HG03354 (cell line): ENCODE measurements around the gene TPMT.

ENCODE experiments used
- ATAC-seq: cut with Tn5 transposase; IDR thresholded peaks from one replicate; pipeline ENCODE4 v1.9.1; 2021; ENCODE audit warnings: mild to moderate bottlenecking; ENCODE audit not compliant: unreplicated experiment, poor library complexity, severe bottlenecking

Gene TPMT

GRCh38 chr6:18121580-18122127, 33.2 kb downstream of the TPMT start:
- ATAC-seq: no peak

GRCh38 chr6:18119236-18119635, 35.6 kb downstream of the TPMT start:
- ATAC-seq: no peak

- no peak for ATAC-seq
These were observed 36.5 kb downstream of the TPMT start for GRCh38 chr6:18118330-18118729.

GRCh38 chr6:18117136-18117535, 37.7 kb downstream of the TPMT start:
- no peak for ATAC-seq

GRCh38 chr6:18115356-18115755, 39.5 kb downstream of the TPMT start:
- ATAC-seq: no peak

GRCh38 chr6:18110162-18110561, 44.7 kb downstream of the TPMT start:
- ATAC-seq: no peak

DNA sequence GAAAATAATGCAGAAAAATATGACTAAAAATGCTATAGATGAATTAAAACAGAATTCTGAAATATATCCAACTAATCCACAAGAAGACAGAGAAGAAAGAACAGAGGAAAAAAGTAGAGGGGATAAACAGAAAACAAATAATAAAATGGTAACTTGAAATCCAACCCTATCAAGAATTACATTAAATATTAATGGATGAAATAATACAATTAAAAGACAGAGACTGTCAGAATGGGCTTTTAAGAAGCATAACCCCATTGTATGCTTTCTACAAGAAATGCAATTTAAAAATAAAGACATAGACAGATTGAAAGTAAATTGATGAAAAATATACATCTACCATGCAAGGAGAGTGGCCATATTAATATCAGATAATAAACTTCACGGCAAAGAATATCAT, 47.8 kb downstream of the TPMT start:
- no peak for ATAC-seq

GRCh38 chr6:18102783-18103509, 51.9 kb downstream of the TPMT start:
- ATAC-seq: no peak

DNA sequence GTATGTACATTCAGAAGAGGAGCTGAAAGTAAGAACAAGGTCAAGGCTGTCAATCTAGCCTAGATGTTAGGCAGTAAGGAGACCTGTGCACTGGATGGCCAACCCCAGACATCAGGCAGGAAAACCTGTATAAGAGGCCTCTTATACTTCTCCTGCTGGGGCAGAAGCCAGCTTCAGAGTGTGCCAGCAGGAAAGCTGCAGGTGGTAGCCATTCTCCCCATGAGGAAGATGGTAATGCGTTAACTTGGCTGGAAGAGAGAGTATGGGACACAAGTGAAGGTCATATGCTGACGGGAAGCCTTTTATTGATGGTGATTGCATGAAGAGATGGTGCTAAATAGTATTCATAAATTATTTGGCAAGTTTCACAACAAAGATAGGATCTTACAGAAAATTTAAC, 53.0 kb downstream of the TPMT start:
- ATAC-seq: no peak

DNA sequence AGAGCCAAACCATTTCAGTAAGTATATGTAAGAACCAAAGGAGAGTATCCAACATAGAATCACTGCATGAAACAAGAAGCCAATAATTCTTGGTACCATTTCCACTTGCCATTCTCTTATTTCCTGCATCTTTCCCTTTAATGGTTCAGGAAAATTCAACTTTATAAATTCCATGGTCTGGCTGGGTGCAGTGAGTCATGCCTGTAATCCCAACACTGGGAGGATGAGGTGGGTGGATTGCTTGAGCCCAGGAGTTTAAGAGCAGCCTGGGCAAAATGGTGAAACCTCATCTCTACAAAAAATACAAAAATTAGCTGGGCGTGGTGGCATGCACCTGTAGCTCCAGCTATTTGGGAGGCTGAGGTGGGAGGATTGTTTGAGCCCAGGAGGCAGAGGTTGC, 53.6 kb downstream of the TPMT start:
- ATAC-seq: no peak

- ATAC-seq: no peak
These were observed 54.6 kb downstream of the TPMT start for GRCh38 chr6:18100296-18100695.

DNA sequence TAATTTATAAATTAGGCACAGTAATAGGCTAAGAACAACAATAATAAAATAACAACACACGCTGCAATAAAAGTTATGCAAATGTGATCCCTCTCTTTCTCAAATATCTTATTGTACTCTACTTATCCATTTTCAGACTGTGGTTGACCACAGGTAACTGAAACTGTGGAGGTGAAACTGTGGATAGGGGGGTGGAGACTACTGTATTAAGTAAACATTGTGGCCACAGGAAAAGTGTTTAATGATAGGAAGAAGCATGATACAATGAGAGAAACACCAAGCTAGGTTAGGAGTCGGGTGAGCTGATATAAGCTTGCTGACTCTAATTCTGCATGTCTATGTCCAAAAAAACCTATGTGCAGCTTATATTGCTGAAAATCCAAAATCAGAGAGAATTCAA, 55.4 kb downstream of the TPMT start:
- no peak for ATAC-seq

- no peak for ATAC-seq
These were observed 58.5 kb downstream of the TPMT start for GRCh38 chr6:18096423-18096822.

GRCh38 chr6:18091382-18091781, 63.5 kb downstream of the TPMT start:
- ATAC-seq: no peak

- no peak for ATAC-seq
These were observed 64.5 kb downstream of the TPMT start for GRCh38 chr6:18090349-18090786.

- ATAC-seq: no peak
These were observed 66.2 kb downstream of the TPMT start for GRCh38 chr6:18088419-18089296.

DNA sequence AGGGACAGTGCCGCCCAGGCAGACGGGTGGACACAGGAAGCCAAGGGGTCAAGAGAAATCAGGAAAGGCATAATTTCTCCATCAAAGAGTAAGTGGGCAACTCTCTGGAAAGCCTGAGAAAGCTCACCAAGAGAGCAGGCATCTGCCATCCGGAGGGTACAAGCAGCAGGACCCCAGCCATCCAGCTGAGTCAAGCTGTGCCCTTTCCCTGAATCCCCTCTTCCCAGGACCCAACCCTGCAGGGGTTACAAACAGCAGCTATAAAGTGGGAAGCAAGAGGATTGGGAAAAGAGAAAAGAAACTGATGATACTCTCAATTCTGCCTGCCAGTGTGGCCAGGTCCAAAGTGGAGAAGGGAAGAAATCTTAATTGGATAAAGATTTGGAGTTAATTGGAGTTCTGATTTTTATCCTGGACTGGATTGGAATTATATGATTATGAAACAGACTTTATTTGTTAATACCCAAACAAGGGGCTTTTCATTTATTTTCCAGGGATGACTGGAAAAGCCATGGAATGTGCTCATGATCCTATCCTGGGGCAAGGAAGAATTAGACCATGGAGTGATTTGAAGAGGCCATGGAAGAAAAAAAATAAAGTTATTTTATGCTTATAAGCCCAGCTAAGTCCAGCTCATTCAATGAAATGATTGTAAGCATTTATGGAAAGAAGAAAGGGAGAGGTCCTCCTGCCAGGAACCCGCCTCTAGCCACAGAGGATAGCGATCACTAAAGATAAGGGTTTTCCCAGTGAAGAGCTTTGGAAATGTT, 67.3 kb downstream of the TPMT start:
- no peak for ATAC-seq

DNA sequence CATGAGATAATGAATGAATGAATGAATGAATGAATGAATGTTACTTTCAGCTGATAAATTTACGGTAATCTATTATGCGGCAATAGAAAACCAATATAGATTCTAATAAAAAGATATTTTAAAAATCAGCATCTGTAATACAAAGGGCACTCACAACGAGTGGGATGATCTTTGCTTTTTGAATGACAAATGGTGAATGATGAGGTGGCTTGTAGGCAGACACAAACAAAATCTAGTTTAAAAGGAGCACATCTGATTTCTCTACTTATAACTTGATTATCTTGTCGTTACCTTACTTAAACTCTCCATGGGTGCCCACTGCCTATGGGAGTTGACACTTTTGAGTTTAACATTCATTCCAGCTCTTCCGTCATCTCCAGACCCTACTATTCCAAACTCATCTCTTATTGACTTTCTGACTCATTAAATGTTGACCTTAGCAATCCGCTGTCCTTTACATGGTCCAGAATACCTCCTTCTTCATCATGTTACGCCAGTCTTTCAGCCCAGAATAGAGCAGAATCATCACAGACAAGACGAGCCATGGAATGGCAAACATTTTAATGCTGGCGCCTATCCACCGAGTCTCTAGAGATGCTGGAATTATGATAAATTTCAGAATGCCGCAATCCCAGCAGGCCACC, 73.7 kb downstream of the TPMT start:
- no peak for ATAC-seq

DNA sequence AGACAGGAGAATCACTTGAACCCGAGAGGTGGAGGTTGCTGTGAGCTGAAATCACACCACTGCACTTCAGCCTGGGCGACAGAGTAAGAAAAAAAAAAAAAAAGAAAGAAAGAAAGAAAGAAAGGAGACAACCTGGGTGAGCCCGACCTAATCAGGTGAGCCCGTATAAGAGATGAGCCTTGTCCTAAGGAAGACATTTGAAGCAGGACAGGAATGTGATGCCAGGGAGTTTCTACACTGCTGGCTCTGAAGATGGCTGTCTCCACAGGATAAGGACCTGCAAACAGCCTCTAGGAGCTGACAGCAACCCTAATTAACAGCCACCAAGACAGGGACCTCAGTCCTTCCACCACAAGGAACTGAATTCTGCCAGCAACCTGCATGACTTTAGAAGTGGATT, 74.3 kb downstream of the TPMT start:
- ATAC-seq: no peak

- no peak for ATAC-seq
These were observed 76.0 kb downstream of the TPMT start for GRCh38 chr6:18078866-18079265.
